ENCODE results near the gene LYSMD1.

The LYSMD1 gene

DNA sequence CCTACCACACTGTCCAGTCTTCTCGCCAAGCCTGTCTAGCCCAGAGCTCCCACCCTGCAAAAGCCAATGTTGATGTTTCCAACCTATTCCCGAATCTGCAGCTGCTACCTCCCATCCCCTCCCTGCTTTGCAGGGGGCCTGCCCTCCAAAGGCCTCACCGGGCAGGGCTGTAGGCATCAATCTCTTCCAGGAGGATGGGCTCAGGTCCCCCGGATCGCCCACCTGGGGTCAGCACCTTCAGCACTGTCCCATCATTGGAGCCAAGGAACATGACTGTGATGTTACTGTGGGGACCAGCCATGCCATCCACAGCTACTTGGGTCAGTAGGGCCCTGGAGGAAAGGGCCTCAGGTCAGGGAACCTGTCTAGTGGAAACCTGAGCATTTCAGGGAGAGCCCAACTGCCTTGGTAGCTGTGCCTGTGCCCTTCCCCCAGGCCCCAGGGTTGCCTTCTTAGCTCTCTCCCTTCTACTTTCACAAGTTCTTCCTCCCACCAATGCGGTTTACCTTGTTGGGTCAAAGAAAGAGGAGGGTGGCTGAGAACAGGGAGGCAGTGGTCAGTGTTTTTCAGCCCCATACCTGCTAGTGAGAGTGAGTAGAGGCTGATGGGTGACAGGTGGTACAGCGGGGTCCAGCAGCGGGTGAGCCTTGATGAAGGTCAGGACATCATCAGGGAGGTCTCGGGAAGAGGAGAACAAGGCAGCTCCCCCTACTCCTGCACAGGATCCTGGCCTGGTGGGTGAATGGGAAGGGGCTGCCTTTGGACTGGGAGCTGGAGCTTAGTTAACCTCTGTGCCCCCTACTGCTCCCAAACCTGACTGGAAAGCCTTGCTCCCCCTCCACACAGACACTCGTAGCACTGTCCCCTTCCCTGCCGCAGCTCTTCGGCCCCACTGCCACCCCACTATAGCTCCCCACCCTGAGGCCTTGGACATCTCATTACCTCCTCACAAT, 30.0 kb downstream of the LYSMD1 start:
- DNase-seq = no peak

DNA sequence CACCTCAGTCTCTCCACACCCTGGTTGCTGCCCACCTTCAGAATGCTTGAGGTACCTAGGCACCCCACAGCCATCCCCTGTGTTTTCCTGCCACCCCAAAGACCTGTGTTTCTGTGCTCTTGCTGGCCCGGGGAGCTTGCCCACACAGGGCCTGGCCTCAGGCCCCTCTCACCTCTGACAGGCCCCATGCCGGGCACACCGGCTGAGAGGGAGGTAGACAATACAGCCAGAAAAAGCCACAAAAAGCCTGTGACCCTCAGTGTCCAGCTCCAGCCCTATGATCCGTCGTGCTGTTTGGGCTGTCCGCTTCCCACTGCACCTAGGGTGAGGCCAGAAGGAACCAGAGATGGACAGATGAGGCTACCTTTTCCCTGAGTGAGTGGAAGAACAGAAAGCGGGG, 30.7 kb downstream of the LYSMD1 start:
- no peak for DNase-seq

GRCh38 chr1:151134396-151134795, 31.3 kb downstream of the LYSMD1 start:
- no peak for DNase-seq

DNA sequence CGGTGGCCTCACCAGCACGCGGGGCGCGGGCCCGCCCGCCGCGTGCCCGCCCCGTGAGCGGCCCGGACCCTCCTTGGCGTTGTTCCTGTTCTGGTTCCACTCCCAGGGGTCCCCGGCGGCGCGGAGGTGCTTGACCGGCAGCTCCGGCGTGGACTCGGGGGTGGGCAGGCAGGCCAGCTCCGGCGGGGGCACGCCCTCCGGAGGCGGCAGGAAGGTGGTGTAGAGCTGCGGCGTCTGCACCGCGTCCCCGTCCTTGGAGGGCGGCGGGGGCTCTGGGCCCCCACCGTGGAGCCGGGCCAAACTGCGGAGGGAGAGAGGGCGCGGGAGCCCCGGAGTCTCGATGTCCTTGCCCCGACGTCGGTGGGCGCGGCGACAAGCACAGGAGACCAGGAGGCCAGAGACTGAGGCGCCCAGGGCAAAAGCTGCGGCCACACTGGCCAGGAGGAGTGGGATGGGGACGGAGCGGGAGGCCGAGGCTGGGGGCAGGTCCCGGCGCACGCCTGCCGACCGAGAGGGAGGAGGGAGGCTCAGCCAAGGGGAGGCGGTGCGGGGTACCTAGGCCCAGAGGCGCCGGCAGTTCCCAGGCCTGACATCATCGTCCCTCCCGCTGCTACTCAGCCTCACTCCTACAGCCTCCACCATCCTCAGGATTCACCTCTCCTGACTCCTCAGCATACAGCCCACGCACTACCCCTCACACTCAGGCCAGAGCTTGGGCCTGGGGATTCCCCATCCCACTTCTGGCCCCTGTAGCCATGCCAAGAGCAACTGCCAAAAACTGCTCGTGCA, 32.5 kb downstream of the LYSMD1 start:
- no peak for DNase-seq

DNA sequence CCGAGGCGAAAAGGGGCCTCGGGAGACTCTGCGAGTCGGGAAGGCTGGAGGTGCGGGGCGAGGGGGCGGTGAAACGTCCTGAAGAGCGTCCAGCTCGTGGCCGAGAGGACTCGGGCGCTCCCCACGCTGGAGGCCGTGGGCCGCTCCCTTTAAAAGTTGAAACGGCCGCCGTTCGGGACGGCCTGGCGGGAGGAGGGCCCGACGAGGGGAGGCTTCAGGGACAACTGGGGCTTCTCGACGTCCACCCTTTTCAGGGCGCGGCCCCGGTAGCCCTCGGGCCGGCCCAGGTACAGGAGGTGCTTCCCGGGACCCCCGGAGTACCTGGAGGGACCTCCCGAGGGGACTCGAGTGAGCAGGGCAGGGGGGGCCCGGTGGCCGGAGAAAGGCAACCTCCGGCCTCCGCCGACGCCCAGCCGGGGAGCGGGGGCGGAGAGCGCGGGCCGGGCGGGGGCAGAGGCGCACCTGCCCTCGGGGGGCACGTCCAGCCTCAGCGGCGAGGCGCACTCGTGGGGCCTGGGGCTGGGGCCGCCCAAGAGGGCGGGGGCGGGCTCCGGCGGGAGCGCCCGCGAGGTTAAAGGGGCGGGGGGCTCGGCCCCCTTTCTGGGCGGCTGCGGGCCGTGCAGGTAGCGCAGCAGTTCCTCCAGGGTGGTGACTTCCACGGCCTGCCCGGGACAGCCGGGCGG, 33.2 kb downstream of the LYSMD1 start:
- DNase-seq = no peak

DNA sequence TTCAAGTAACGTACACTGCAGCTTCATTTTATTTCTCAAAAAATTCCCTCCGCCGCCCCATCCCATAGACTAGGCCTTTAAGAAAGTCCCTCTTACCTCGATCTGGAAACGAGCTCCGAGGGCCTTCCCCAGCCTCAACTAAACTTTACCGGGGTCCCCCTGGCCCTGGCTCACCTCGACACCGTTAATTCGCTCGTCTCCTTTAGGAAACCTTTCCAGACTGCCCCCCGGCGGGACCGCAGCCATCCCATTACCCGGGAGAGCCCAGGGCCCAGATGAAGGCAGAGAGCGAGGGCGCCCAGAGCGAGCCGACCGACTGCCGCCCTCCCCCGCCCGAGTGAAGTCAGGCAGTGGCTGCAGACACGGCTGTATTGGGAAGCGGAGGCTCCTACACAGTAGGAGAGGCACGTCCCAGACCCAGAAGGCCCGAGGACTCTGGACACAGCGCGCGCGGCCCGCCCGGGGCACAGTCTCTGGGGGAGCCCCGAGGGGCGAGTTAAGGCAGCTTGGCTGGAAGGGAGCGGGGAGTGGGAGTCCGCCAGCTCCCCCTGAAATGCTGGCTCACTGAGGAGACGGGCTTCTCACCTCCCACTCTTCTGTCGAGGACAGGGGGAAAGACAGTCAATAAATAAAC, 33.9 kb downstream of the LYSMD1 start:
- peak; percentile 17 for DNase-seq

- DNase-seq = peak; percentile 89
Measured at GRCh38 chr1:151130987-151131586, 34.6 kb downstream of the LYSMD1 start.

DNA sequence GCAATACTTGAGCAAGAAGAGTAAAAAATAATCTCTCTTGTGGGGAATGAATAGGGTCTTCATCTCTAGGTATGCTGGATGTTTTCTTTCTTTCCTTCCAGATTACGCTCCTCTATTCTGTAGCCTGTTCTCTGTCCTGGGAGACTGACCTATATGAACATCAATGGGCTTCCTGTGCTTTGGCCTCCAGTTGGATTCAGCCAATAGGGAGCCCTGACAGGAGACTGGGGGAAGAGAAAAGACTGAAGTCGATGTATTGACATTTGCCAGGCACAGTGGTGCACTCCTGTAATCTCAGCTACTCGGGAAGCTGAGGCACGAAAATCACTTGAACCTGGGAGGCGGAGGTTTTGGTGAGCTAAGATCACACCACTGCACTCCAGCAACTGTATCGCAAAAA, 36.9 kb downstream of the LYSMD1 start:
- no peak for DNase-seq

GRCh38 chr1:151124763-151125403, 40.8 kb downstream of the LYSMD1 start:
- no peak for DNase-seq

DNA sequence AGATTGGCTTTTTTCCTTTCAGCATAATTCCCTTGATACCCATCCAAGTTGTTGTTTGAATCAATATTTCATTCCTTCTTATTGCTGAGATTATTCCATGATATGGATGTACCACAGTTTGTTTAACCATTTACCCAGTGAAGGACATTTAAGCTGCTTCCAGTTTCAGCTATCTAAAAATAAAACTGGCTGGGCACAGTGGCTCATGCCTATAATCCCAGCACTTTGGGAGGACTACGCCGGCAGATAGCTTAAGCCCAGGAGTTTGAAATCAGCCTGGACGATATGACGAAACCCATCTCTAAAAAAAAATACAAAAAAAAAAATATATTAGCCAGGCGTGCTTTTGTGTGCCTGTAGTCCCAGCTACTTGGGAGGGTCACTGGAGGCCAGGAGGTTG, 51.8 kb downstream of the LYSMD1 start:
- DNase-seq = no peak

All from fibroblast of upper back skin (primary cell).